UCSD-AML1 (cell line): ENCODE results near the gene MAML2.
"Not testable (repeated sequence)": the region's sequence is repeated elsewhere in the genome, so short reads cannot be mapped to it uniquely, and the experiment has no call there.

Source experiments
- DNase-seq: peaks from one replicate; lab custom pipeline; 2025; ENCODE audit not compliant: unreplicated experiment; lab: John Stamatoyannopoulos, UW

Gene MAML2

GRCh38 chr11:96191752-96192151 lies 151.2 kb downstream of the MAML2 start:
- no peak for DNase-seq

DNA sequence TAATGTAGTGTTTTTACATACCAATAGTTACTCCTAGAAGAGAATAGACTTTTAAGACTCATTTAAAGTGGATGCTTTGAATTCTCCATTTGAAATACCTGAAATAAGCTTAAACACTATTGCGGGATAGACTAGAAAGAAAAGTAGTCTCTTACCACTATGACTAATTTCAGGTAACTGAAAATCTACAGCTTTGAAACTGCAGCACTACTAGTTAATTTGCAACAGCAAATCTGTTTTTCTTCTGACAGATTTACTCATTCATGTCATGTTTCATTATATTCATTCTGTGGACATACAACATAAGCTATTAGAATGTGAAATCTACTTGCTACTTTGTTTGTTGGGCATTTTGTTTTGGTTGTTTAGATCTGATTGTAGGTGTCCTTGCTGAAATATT lies 153.6 kb downstream of the MAML2 start:
- no peak for DNase-seq

DNA sequence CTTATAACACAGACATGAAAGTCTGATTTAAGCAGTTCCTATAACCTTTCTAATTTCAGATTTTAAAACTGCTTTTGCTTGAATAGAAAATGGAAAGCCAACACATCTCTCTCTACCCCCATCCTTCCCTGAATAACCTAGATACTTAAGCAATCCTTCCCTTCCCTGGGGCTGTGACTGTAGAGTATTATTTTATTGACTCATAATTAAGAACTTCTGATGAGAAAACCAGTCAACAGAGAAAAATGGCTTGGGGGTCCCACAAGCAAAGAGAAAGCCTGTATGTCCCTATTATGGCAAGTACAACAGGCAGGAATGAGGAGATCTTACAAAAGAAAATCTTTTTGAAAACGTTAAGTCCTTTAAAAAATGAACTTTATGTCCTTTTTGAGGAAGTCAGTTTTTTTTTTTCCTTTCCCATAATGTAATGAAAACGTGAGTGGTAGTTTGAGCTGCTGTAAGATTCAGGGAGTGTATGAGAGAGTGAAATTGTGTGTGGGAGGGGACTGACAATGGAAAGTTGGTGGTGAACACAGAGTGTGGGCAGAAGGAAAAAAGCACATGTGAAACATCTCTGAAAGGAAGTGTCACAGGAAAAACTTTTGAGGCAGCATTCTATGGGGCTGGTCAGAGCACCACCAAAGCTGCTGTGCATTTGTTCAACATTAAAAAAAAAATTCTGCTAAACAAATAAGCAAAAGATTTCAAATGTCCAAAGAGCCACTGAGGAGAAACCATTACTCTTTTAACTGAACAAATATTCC lies 154.6 kb downstream of the MAML2 start:
- no peak for DNase-seq

GRCh38 chr11:96187822-96188221 lies 155.2 kb downstream of the MAML2 start:
- DNase-seq: no peak

DNA sequence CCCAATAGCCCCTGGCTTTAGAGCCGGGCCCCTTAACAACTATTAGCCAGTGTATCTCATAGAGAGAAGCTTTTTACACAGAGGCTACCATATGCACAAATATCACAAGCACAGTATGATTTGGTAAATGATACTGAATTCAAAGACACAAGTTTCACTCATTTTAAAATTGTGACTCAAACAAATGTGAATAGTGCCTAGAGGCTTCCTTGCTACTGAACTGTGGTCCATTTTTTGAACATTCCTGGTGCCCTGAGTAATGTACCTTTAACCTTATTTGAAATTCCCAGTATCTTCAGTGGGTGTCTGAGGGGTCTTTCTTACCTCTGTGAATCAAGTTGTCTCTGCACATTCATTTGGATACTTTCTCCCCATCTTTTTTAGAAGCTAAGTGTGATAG lies 156.2 kb downstream of the MAML2 start:
- no peak for DNase-seq

DNA sequence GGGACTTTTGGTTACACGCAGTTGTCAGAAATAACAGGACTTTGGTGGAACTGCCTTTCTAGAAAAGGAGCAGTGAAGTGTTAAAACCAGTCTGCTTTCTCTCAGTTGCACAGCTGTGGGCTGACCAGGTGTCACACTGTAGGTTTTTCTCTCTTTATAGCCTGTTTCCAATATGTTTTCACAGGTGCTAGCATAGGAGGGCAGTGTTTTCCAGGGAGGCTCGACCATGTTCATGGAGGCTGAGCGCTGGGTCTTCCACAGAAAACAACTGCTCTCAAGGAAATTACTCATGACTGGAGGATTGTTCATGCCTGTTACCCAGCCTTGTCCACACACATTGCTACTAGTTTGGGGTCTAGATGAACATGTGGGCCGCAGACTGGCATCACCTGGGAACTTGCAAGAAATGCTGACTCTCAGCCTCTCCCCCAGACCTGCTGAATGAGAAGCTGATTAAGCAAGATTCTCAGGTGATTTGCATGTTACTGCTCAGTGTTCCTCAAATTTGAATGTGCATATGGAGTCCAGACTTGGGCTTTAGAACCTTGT lies 157.7 kb downstream of the MAML2 start:
- DNase-seq: no peak

DNA sequence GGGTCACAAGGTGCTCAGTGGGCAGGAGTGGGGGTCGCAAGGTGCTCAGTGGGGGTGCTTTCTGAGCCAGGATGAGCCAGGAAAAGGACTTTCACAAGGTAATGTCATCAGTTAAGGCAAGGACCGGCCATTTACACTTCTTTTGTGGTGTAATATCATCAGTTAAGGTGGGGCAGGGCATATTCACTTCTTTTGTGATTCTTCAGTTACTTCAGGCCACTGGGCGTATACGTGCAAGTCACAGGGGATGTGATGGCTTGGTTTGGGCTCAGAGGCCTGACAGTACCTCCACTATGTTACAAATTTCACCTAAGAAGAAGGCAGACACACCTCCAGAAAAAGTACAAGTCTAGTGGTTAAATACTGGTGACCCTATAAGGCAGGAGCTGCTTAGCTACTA lies 162.1 kb downstream of the MAML2 start:
- not testable (repeated sequence) for DNase-seq

DNA sequence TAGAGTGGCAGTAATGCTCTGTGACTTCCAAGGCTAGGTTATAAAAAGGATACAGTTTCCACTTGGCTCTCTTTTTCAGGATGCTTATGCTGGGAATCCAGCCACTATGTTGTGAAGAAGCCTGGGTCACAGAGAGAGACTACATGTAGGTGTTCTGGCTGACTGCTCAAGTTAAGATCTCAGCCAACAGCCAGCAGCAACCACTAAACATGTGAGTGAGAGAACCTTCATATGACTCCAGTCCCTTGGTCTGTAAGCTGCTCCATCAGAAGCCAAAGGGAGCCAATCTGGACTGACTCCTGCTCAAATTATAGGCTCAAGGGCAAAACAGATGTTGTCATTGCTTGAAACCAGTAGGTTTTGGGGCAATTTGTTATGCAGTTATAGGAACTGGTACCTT lies 162.7 kb downstream of the MAML2 start:
- DNase-seq: no peak

DNA sequence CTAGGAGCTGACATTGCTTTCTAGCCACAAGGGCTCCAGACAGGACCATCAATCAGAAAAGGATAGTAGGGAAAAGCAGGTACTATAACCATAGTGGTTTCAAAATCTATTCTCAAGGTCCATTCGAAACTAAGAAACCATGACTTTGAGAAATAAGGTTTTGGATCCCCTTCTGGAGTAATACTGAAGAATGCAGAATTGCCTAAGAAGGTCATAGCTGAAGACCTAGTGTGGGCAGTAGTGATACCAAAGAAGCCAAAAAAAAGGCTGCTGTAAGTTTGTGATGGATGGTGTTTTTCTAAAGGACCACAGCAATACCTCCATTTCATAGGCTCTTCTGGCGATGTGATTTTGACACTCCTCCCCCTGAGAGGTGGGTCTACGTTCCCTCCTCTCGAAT lies 163.1 kb downstream of the MAML2 start:
- DNase-seq: no peak

DNA sequence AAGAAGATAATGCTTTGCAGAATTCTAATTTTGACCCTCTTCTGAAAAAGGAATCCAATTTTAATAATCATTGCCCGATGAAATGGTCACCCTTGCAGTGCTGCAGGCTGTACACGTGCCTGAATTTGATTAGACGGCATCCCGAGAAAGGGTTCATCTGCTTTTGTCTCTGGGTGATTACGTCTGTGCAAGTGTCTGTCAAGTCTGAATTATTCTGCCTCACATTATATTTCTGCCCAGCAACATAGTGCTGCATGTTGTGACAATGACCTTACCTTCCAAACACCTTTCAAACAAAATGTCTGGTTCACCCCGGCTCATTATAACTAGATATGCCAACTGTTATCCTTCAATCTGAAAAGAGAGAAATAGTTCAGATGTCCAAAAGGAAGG lies 164.1 kb downstream of the MAML2 start:
- no peak for DNase-seq

DNA sequence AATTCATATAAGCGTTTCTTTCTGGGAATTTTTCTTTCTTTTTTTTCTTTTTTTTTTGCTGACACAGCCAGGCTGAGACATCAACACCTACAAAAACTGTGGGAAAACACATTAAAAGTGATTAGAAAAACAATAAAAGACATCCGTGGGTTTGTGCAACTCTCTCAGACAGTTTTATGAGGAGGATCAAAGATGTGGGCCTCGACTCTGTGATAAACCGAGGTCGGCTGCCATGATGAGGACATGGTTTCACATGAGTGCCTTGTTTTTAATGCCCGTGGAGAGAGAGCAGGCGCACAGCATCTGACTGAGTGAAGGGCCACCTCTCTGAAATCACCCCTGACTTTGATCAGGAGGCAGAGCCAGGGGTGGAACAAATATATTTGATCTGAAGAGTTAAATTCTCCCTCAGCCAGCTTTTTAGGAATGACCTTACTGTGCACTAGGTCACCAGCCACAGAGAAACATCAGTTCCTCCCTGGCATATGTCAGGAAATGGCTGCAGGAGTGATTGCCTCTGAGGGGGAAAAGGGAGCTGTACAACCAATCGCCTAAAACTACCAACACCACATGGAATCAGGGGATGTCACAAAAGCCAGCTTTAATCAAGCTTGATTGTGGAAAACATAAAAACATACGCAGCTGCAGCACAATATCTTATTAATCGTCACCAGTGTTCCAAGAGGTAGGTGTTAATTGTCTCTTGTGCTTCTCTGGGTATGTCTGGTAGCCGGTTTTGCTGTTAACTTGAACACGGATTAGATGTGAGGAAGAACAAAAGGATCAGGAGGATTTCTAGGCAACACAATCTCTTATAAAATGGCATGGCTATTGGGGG lies 164.7 kb downstream of the MAML2 start:
- no peak for DNase-seq

GRCh38 chr11:96177146-96177545 lies 165.8 kb downstream of the MAML2 start:
- DNase-seq: no peak

GRCh38 chr11:96173906-96174305 lies 169.1 kb downstream of the MAML2 start:
- DNase-seq: no peak

DNA sequence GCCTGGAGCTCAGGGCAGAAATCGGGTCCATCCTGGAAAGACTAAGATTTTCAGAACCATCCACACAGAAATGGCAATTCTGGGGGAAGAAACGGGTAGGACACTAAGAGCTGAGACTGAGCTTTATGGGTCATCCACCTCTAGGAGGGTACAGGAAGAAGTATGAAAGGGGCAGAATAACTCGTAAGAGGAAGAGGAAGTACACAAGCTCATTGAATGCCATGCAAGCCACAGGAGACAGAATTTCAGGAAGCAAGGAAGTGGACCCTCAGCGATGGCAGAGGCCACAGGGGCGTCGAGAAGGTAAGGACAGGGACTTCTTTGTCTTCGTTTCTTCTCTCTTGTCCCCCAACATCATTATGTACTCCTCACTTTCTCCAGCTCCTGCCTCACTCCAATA lies 169.6 kb downstream of the MAML2 start:
- peak; percentile 22 for DNase-seq

GRCh38 chr11:96172604-96173003 lies 170.4 kb downstream of the MAML2 start:
- DNase-seq: no peak

DNA sequence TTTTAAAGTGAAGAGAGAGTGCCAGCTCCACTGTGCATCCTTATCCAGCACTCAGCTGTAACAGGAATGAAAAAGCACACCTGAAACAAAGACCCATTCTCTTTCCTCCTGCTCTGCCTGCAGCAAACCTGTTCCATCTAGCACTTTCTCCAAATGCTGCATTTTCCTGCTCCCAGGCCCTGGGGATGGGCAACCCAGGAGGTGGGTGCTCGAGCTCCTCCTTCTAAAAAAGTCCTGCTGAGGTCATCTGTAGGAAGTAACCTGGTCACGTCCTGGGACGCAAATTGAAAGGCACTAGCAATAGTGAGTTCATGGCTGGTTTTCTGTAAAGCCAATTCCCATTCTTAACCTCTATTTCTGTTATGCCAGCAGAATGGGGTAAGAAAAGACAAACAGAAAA lies 173.7 kb downstream of the MAML2 start:
- DNase-seq: no peak

DNA sequence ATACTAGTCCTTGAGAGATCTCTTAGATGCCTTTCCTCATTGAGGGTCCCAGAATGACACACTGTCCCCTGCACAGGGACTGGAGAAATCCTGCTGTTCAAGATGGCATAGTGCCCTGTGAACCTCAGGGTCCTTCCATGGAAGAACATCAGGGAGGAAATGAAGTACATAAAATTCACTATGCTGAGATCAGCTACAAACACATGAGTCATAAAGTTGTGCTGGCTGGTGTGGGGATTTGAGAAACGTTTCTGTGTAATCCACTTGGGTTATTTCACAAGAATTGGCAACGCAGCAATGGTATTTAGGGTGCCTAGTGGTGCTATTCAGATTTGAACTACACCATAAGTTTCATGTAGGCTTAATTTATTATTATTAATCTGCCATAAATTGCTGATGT lies 174.4 kb downstream of the MAML2 start:
- no peak for DNase-seq

DNA sequence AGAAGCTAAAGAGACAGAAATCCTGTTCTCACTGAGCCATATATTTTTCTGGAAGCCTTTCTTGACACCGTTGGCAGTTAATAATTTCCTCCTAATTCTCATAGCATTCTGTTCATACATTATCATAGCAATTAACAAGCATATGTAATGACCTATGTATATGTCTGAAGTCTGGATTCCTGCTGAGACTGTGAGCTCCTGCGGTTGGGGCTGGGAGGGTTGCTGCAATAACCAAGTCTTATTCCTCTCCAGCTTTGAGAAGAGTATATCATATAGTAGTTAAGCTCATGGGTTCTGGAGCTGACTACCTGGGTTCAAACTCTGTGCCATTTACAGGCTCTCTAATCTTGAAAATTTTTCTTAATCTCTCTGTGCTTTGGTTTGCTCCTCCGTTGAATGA lies 175.2 kb downstream of the MAML2 start:
- DNase-seq: no peak

DNA sequence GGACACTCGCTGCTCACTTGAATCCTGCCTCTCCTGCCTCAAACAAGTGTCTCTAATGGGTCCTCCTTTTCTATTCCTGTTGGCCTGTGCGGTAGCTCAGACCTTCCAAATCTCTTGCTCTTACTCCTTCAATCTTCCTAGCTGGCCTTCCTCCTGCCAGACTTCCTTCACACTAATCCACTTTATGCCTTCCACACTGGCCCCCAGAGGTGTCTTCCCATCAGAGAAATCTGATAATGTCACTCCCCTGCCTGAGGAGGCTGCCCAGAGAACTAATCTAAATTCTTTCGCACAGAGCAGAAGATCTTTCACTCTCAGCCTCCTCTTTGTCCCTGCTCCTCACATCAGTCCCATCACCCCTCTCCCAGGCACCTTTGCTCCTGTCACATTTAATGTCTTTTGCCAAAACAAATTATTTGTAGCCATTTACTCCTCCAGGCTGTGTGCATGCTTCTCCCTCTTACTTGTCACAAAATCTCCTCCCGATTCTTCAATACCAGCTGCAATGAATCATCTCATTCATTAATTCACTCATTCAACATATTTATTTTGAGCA lies 175.7 kb downstream of the MAML2 start:
- DNase-seq: no peak

GRCh38 chr11:96162816-96163499 lies 180.0 kb downstream of the MAML2 start:
- DNase-seq: no peak
